GM23338 (cell line): ENCODE measurements around the gene NAA20. TPM values are rescaled to one million over a fixed set of nuclear protein-coding genes. Genes with fewer than 3 reads are reported as not detected.

ENCODE experiments used
- ATAC-seq: fragments of 200-7000 bp; cut with Tn5 transposase; 3 replicates; pipeline ENCODE4 v1.9.1; 2020
- DNase-seq: peaks from one replicate; pipeline ENCODE4 v3.0.0-alpha.2; 2015; ENCODE audit warnings: low spot score
- H2AFZ ChIP-seq: fragments of 200-600 bp; sonication (generic); 2 replicates; pipeline ENCODE4 v1.8.0; 2016; ENCODE audit warnings: antibody characterized with exemption, mild to moderate bottlenecking, moderate library complexity
- H3F3A ChIP-seq: fragments of 200-600 bp; sonication (generic); replicated peaks from 2 replicates; pipeline ENCODE4 v1.8.0; 2017; ENCODE audit warnings: antibody characterized with exemption, mixed run types, low read depth
- H3K27ac ChIP-seq: fragments of 200-600 bp; sonication (generic); 2 replicates; pipeline ENCODE4 v1.6.1; 2016; ENCODE audit warnings: low read depth
- H3K27me3 ChIP-seq: fragments of 200-600 bp; sonication (generic); 2 replicates; pipeline ENCODE4 v1.8.0; 2016; ENCODE audit warnings: mild to moderate bottlenecking, mixed run types, moderate library complexity; ENCODE audit not compliant: insufficient read depth
- H3K36me3 ChIP-seq: fragments of 200-600 bp; sonication (generic); 2 replicates; pipeline ENCODE4 v1.8.0; 2016; ENCODE audit warnings: mild to moderate bottlenecking; ENCODE audit not compliant: insufficient read depth
- H3K4me1 ChIP-seq: fragments of 200-600 bp; sonication (generic); 2 replicates; pipeline ENCODE4 v1.8.0; 2016; ENCODE audit warnings: mild to moderate bottlenecking, moderate library complexity; ENCODE audit not compliant: insufficient read depth
- H3K4me2 ChIP-seq: fragments of 200-600 bp; sonication (generic); 2 replicates; pipeline ENCODE4 v1.7.1; 2017; ENCODE audit warnings: mixed run types
- H3K4me3 ChIP-seq: fragments of 200-600 bp; sonication (generic); 2 replicates; pipeline ENCODE4 v1.6.1; 2016; ENCODE audit warnings: mixed run types
- H3K79me2 ChIP-seq: fragments of 200-600 bp; sonication (generic); replicated peaks from 2 replicates; pipeline ENCODE4 v1.8.0; 2017; ENCODE audit warnings: mild to moderate bottlenecking; ENCODE audit not compliant: insufficient read depth
- H3K9me2 ChIP-seq: fragments of 200-600 bp; sonication (generic); 2 replicates; pipeline ENCODE4 v1.8.0; 2017; ENCODE audit not compliant: insufficient read depth
- H4K20me1 ChIP-seq: fragments of 200-600 bp; sonication (generic); replicated peaks from 2 replicates; pipeline ENCODE4 v1.8.0; 2017; ENCODE audit warnings: mild to moderate bottlenecking; ENCODE audit not compliant: insufficient read depth
- H3K27ac Mint-ChIP-seq: 2 replicates; pipeline ENCODE4 v1.8.0; 2020; ENCODE audit warnings: inconsistent platforms, mild to moderate bottlenecking, moderate library complexity, mixed read lengths
- H3K27me3 Mint-ChIP-seq: 3 replicates; pipeline ENCODE4 v1.8.0; 2022; ENCODE audit warnings: low read depth, mild to moderate bottlenecking, moderate library complexity, mixed read lengths, inconsistent platforms; ENCODE audit not compliant: insufficient read depth, poor library complexity
- H3K36me3 Mint-ChIP-seq: 3 replicates; pipeline ENCODE4 v1.8.0; 2021; ENCODE audit warnings: low read depth, mild to moderate bottlenecking, inconsistent platforms, moderate library complexity, mixed read lengths
- H3K4me1 Mint-ChIP-seq: 3 replicates; pipeline ENCODE4 v1.8.0; 2020; ENCODE audit warnings: mild to moderate bottlenecking, inconsistent platforms, mixed read lengths
- H3K4me3 Mint-ChIP-seq: 3 replicates; pipeline ENCODE4 v1.8.0; 2021; ENCODE audit warnings: moderate library complexity, mild to moderate bottlenecking, inconsistent platforms, mixed read lengths
- H3K9me3 Mint-ChIP-seq: 3 replicates; pipeline ENCODE4 v1.8.0; 2020; ENCODE audit warnings: moderate library complexity, mild to moderate bottlenecking, inconsistent platforms, mixed read lengths
- CREB1 ChIP-seq: fragments of 250-450 bp; sonication (Bioruptor Pico); IDR thresholded peaks from 2 replicates; pipeline ENCODE4 v1.5.0; 2020; ENCODE audit warnings: low read depth, mild to moderate bottlenecking, moderate library complexity
- CTCF ChIP-seq, 2 experiments: fragments of 200-600 bp in 1 of 2; sonication (generic) in 1 of 2; conservative IDR thresholded peaks; 2 replicates each; pipeline versions ENCODE4 v1.5.1 to v1.6.1; 2016 to 2017; ENCODE audit warnings: antibody characterized with exemption in 2 of 2, low read depth in 2 of 2, mild to moderate bottlenecking in 2 of 2, moderate library complexity in 1 of 2
- EZH2 ChIP-seq: fragments of 200-600 bp; sonication (generic); IDR thresholded peaks from one replicate; pipeline ENCODE4 v1.8.0; 2017; ENCODE audit warnings: antibody characterized with exemption, mild to moderate bottlenecking, low read depth; ENCODE audit not compliant: unreplicated experiment
- EZH2phosphoT487 ChIP-seq: fragments of 200-600 bp; sonication (generic); IDR thresholded peaks from one replicate; pipeline ENCODE4 v1.8.1; 2018; ENCODE audit warnings: antibody characterized with exemption; ENCODE audit not compliant: unreplicated experiment
- JUNB ChIP-seq: IDR thresholded peaks from one replicate; pipeline ENCODE4 v1.6.1; 2016; ENCODE audit warnings: antibody characterized with exemption; ENCODE audit not compliant: unreplicated experiment
- NANOG ChIP-seq: IDR thresholded peaks from 2 replicates; pipeline ENCODE4 v1.6.1; 2016; ENCODE audit warnings: antibody characterized with exemption, borderline replicate concordance
- POLR2AphosphoS5 ChIP-seq: IDR thresholded peaks from 2 replicates; pipeline ENCODE4 v1.6.1; 2016; ENCODE audit warnings: antibody characterized with exemption, low read depth
- REST ChIP-seq: IDR thresholded peaks from one replicate; pipeline ENCODE4 v1.6.1; 2018; ENCODE audit warnings: antibody characterized with exemption; ENCODE audit not compliant: unreplicated experiment
- STAT1 ChIP-seq: IDR thresholded peaks from one replicate; pipeline ENCODE4 v1.6.1; 2016; ENCODE audit warnings: antibody characterized with exemption; ENCODE audit not compliant: unreplicated experiment
- ZNF114 ChIP-seq: fragments of 250-450 bp; sonication (Bioruptor Pico); IDR thresholded peaks from 2 replicates; pipeline ENCODE4 v1.5.0; 2020; ENCODE audit warnings: mild to moderate bottlenecking, moderate library complexity
- ZNF331 ChIP-seq: fragments of 250-450 bp; sonication (Bioruptor Pico); IDR thresholded peaks from 2 replicates; pipeline ENCODE4 v1.5.0; 2020; ENCODE audit warnings: low read depth, mild to moderate bottlenecking, moderate library complexity
- ZNF462 ChIP-seq: fragments of 250-450 bp; sonication (Bioruptor Pico); IDR thresholded peaks from 2 replicates; pipeline ENCODE4 v1.5.0; 2020; ENCODE audit warnings: mild to moderate bottlenecking, moderate library complexity
- polyA plus RNA-seq: library from polyadenylated mRNA; unstranded; fragments of >200 nt; fragmentation: Nextera tagmentation; extraction: Ambion mirVana; gene quantifications from 2 replicates; pipeline ENCODE4 v1.2.1, GENCODE V29; 2016
- total RNA-seq: library from RNA; depleted of rRNA; stranded (reverse); fragments of >200 nt; shearing (Covaris generic); gene quantifications from 2 replicates; pipeline ENCODE4 v1.2.3, GENCODE V29; 2014
- TF ChIP-seq, protein P1 (sequence below): IDR thresholded peaks from 2 replicates; pipeline ENCODE4 v1.6.1; 2016; ENCODE audit warnings: antibody characterized with exemption

NAA20 gene
- total and polyA plus RNA-seq, 2 experiments from 2014 or later: 28.7 to 117 TPM

DNA sequence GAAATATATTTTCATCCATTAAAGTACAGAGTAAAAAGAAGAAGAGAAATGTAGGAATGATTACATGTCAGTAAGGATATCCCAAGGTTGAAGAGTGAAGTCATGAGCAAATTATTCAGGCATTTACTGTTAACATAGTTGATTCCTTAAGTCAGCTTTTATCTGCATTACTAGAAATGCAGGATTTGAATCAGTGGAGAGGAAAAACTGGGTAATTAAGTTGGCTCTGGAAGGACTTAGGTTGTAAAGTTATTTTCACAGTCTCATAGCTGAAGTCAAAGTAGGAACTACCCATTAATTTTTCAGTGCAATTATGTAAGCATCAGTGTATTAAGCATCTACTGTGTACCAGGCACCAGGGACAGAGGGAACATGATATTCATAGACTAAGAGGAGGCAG, 7.8 kb downstream of the NAA20 start:
- Histone ChIP-seq H3K4me3 (no peak overlapping the region), H3K9me2 (no peaks in the 10 kb centered on the region), H3K79me2 (peaks cover 78% of the 10 kb centered on the region), H3K27me3 (no peaks in the 10 kb centered on the region), H3K36me3 (peaks cover 5% of the 10 kb centered on the region; the same call in 1 of the 2 replicates), H3F3A (no peaks in the 10 kb centered on the region), H2AFZ (no peak overlapping the region), H4K20me1 (peaks cover 5% of the 10 kb centered on the region), H3K27ac (no peak overlapping the region), H3K4me2 (no peak overlapping the region), H3K4me1 (no peaks in the 10 kb centered on the region)
- ATAC-seq: no peak
- Mint-ChIP-seq H3K4me1 (peaks cover 11% of the 10 kb centered on the region), H3K4me3 (no peak overlapping the region), H3K9me3 (no peaks in the 10 kb centered on the region), H3K27ac (no peak overlapping the region), H3K36me3 (peaks cover 20% of the 10 kb centered on the region; the same call in 2 of the 3 replicates), H3K27me3 (peaks cover 5% of the 10 kb centered on the region)
- no peak for TF ChIP-seq POLR2AphosphoS5
- no peak for TF ChIP-seq REST
- TF ChIP-seq NANOG: no peak
- no peak for TF ChIP-seq EZH2
- no peak for TF ChIP-seq ZNF331 (CRISPR knock-in tag)
- no peak for TF ChIP-seq JUNB
- no peak for TF ChIP-seq CREB1 (CRISPR knock-in tag)
- TF ChIP-seq STAT1: no peak
- no peak for TF ChIP-seq ZNF462 (CRISPR knock-in tag)
- no peak for TF ChIP-seq EZH2phosphoT487
- TF ChIP-seq CTCF (conservative IDR thresholded peaks at IDR 0.05; ENCODE audit: low read depth in 2 of 2): no peak
- TF ChIP-seq, protein P1, sequence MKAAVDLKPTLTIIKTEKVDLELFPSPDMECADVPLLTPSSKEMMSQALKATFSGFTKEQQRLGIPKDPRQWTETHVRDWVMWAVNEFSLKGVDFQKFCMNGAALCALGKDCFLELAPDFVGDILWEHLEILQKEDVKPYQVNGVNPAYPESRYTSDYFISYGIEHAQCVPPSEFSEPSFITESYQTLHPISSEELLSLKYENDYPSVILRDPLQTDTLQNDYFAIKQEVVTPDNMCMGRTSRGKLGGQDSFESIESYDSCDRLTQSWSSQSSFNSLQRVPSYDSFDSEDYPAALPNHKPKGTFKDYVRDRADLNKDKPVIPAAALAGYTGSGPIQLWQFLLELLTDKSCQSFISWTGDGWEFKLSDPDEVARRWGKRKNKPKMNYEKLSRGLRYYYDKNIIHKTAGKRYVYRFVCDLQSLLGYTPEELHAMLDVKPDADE: no peak
- TF ChIP-seq ZNF114 (CRISPR knock-in tag): no peak
- DNase-seq: no peak
